ENCODE results near the gene LRIG1. TPM values are rescaled to one million over a fixed set of nuclear protein-coding genes. Genes with fewer than 3 reads are reported as not detected.

LRIG1 gene
- total RNA-seq, 6 donors from 2014 or later: 45.2 to 119 (median 81.9) TPM

DNA sequence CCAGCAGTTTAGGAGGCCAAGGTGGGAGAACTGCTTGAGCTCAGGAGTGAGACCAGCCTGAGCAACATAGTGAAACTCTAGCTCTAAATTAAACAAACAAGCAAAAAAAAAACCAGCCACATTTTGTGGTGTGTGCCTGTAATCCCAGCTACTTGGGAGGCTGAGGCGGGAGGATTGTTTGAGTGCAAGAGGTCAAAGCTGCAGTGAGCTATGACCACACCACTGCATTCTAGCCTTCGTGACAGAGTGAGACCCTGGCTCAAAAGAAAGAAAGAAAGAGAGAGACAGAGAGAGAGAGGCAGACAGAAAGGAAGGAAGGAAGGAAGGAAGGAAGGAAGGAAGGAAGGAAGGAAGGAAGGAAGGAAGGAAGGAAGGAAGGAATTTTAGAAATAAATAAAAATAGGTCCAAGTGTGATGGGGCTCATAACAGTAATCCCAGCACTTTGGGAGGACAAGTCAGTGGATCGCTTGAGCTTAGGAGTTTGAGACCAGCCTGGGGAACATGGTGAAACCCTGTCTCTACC, 38.7 kb upstream of the LRIG1 start:
- Histone ChIP-seq H3K4me1 (no peaks in the 10 kb centered on the region), H3K4me3 (no peak overlapping the region), H3K36me3 (no peaks in the 10 kb centered on the region), H3K27me3 (no peaks in the 10 kb centered on the region), H3K9me3 (no peaks in the 10 kb centered on the region), H3K27ac (no peak overlapping the region)
- TF ChIP-seq, protein P1, sequence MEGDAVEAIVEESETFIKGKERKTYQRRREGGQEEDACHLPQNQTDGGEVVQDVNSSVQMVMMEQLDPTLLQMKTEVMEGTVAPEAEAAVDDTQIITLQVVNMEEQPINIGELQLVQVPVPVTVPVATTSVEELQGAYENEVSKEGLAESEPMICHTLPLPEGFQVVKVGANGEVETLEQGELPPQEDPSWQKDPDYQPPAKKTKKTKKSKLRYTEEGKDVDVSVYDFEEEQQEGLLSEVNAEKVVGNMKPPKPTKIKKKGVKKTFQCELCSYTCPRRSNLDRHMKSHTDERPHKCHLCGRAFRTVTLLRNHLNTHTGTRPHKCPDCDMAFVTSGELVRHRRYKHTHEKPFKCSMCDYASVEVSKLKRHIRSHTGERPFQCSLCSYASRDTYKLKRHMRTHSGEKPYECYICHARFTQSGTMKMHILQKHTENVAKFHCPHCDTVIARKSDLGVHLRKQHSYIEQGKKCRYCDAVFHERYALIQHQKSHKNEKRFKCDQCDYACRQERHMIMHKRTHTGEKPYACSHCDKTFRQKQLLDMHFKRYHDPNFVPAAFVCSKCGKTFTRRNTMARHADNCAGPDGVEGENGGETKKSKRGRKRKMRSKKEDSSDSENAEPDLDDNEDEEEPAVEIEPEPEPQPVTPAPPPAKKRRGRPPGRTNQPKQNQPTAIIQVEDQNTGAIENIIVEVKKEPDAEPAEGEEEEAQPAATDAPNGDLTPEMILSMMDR (IDR thresholded peaks at IDR 0.05): no peak
- DNase-seq (no peak), ATAC-seq (ENCODE audit: low FRiP score in 2 of 2) (no peak)
- 85 to 90% methylated on average over 3 of the region's 3 CpGs for WGBS, 2 donors

DNA sequence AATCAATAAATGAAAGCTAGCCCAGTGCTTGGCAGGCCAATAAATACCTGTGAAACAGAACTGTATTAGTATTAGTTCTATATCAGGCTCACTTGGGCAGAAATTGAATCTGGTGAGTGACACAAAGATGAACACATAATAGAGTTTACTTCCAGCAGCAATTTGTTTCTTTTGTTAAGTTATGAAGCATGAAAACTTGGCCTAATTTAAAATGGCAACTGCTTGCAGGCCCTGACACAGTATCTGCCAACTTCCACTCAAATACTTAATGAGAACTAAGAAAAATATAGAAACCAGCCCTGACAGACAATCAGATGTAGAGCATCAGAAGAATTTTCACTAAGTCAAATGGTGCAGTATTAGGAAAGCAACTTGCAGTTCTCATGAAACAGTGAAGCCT, 37.6 kb upstream of the LRIG1 start:
- no peaks in the 10 kb centered on the region for H3K4me1 ChIP-seq
- no peak for DNase-seq
- no peaks in the 10 kb centered on the region for H3K27me3 ChIP-seq
- no peaks in the 10 kb centered on the region for H3K36me3 ChIP-seq
- no peak for ATAC-seq (ENCODE audit: low FRiP score in 2 of 2)
- TF ChIP-seq, protein P1 (IDR thresholded peaks at IDR 0.05): no peak
- TF ChIP-seq EP300 (IDR thresholded peaks at IDR 0.05) (no peak), POLR2AphosphoS5 (IDR thresholded peaks at IDR 0.05) (no peak), POLR2A (IDR thresholded peaks at IDR 0.05) (no peak)
- H3K9me3 ChIP-seq: no peaks in the 10 kb centered on the region
- no peak overlapping the region for H3K4me3 ChIP-seq
- H3K27ac ChIP-seq: no peak overlapping the region

DNA sequence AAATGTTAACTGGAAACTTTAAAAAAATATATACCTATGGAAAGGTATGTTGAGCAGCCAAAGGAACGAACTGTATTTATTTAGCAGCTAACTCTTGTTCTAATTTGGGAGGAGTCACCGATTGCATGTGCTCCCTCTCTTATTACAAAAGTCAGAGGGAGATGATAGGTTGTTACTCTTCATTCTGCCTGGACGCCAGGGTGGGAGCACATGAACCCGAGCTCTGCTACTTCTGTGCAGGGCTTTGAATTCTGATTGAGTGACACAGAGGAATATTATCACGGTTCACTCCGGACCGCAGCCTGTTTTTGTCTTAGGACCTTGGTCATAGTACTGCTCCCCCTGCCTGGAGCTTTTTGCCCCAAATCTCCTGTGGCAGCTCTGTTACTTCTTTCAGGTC, 36.9 kb upstream of the LRIG1 start:
- ATAC-seq (ENCODE audit: low FRiP score in 2 of 2): no peak
- H3K9me3 ChIP-seq: no peaks in the 10 kb centered on the region

DNA sequence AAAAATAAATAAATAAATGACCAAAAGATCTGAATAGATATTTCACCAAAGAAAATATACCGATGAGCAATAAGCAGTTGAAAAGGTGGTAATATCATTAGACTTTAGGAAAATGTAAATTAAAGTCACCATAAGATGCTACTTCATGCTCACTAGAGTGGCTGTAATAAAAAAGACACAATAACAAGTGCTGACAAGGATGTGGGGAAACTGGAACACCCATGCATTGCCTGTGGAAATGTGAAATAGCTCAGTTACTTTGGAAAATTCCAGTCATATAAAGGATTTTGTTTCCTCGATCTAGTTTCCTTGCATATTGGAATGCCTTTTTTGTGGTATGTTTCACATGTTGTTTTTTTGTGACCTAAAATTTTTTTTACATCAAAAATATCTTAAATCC, 36.0 kb upstream of the LRIG1 start:
- Histone ChIP-seq H3K4me3 (no peak overlapping the region), H3K9me3 (no peaks in the 10 kb centered on the region), H3K27ac (no peak overlapping the region), H3K27me3 (no peaks in the 10 kb centered on the region), H3K4me1 (no peaks in the 10 kb centered on the region), H3K36me3 (no peaks in the 10 kb centered on the region)
- DNase-seq: no peak
- TF ChIP-seq POLR2AphosphoS5 (IDR thresholded peaks at IDR 0.05) (no peak), POLR2A (IDR thresholded peaks at IDR 0.05) (no peak), EP300 (IDR thresholded peaks at IDR 0.05) (no peak)
- TF ChIP-seq, protein P1 (IDR thresholded peaks at IDR 0.05): no peak
- 94 to 100% methylated on average over 2 of the region's 2 CpGs for WGBS, 2 donors
- ATAC-seq (ENCODE audit: low FRiP score in 2 of 2): no peak

More for the DNA sequence above, 36.9 kb upstream of the LRIG1 start:
- Histone ChIP-seq H3K27me3 (no peaks in the 10 kb centered on the region), H3K27ac (no peak overlapping the region), H3K4me3 (no peak overlapping the region), H3K36me3 (no peaks in the 10 kb centered on the region), H3K4me1 (no peaks in the 10 kb centered on the region)
- no peak for TF ChIP-seq EP300 (IDR thresholded peaks at IDR 0.05)
- no peak for TF ChIP-seq POLR2AphosphoS5 (IDR thresholded peaks at IDR 0.05)
- TF ChIP-seq POLR2A (IDR thresholded peaks at IDR 0.05): no peak
- TF ChIP-seq, protein P1 (IDR thresholded peaks at IDR 0.05): no peak
- 81 to 89% methylated on average over 7 of the region's 7 CpGs for WGBS, 2 donors
- DNase-seq: no peak

DNA sequence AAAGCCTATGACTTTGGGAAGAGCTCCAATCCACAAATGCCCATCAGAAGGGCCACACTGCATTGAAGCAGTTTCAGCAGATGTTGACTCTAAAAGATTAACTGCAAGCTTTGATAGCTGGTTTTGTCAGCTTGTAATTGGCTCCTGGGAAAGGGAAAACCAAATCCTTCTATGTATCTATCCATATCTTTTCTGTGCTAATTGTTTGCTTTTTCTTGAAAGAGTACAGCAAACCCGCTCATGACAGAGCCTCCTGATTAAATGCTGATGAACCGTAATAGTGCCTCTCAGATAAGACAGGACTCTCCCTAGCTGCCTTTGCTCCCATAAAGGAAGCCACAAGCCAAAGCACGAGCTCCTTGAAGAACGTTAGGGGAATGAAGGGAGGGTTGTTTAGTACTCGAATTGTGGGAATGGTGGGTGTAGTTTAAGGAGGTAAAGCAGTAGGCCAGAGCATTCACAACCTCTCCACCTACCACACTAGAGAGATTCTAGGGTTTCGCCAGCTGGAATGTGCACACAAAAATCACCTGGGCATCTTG, 33.6 kb upstream of the LRIG1 start:
- H3K9me3 ChIP-seq: no peaks in the 10 kb centered on the region

More for the DNA sequence above, 33.6 kb upstream of the LRIG1 start:
- no peak overlapping the region for H3K4me3 ChIP-seq
- H3K27ac ChIP-seq: no peak overlapping the region
- no peaks in the 10 kb centered on the region for H3K4me1 ChIP-seq
- TF ChIP-seq, protein P1 (IDR thresholded peaks at IDR 0.05): no peak
- TF ChIP-seq EP300 (IDR thresholded peaks at IDR 0.05) (no peak), POLR2A (IDR thresholded peaks at IDR 0.05) (no peak), POLR2AphosphoS5 (IDR thresholded peaks at IDR 0.05) (no peak)
- no peak for ATAC-seq (ENCODE audit: low FRiP score in 2 of 2)
- no peaks in the 10 kb centered on the region for H3K36me3 ChIP-seq
- 71 to 81% methylated on average over 6 of the region's 6 CpGs for WGBS, 2 donors
- DNase-seq: no peak
- H3K27me3 ChIP-seq: no peaks in the 10 kb centered on the region

Data from upper lobe of left lung (tissue), 6 donors.